ENCODE results near the gene POLE.

The POLE gene

DNA sequence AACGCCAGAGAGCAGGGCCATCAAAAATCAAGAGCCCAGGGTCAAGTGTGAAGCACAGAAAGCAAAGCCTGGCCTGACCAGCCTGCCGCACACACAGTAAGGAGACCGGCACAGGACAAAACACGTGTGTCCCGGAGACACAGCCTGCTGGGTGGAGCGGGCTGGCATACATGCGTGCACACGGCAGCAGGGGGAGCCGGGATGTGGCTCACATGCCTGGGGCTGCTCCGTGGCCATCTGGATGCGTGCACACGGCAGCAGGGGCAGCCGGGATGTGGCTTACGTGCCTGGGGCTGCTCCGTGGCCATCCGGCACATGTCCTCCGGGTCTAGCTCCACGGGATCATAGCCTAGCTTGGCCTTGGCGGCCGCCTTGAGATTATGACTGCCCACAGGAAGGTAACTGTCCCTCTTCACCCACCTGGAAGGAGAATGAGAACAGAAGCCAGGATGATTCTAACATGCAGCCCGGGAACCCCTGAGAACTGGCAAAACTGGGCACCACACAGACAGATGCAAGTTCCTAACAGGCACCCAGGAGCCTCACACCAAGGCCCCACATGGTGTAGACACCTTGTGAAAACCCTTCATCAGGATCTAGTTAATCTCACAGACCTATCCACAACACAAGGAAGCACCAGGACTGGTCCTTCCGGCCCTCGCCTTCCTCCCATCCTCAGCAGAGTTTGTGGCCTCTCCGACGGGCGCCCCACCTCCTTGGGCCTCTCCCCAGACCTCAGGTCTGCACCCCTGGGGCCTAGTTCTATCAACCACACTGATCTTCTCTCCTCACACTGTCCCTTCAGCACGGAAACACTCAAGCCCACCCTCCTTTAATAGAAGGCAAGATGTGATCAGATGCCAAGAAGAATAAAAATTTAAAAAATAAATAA, 13.6 kb downstream of the POLE start:
- Histone ChIP-seq H3K36me3 (ENCODE audit: control insufficient read depth, insufficient read depth, low read length) (peaks cover 39% of the 10 kb centered on the region), H2BK15ac (replicated peaks; ENCODE audit: low read depth) (no peak overlapping the region), H3K4me2 (ENCODE audit: low read length) (no peak overlapping the region), H4K5ac (ENCODE audit: low read length) (no peak overlapping the region), H3K79me2 (ENCODE audit: control insufficient read depth, insufficient read depth, low read length) (peaks cover 1% of the 10 kb centered on the region), H3K4ac (ENCODE audit: low read depth, low read length) (no peak overlapping the region), H3K23ac (ENCODE audit: low read length) (no peak overlapping the region), H2BK5ac (ENCODE audit: low read length) (no peak overlapping the region), H3K56ac (ENCODE audit: low read length) (no peak overlapping the region), H3K27ac (ENCODE audit: low read depth, low read length) (no peak overlapping the region), H3K18ac (ENCODE audit: low read length) (no peak overlapping the region), H4K8ac (ENCODE audit: low read depth, low read length) (no peak overlapping the region), H3K4me1 (ENCODE audit: control insufficient read depth, low read depth, low read length) (no peaks in the 10 kb centered on the region), H3K27me3 (ENCODE audit: insufficient read depth, low read length, poor library complexity) (no peaks in the 10 kb centered on the region), H3K79me1 (ENCODE audit: low read length) (peaks cover 8% of the 10 kb centered on the region), H3K9ac (ENCODE audit: low read length) (no peak overlapping the region), H2BK120ac (ENCODE audit: low read depth, low read length) (no peak overlapping the region), H3K4me3 (ENCODE audit: low read length) (no peak overlapping the region), H2AK5ac (ENCODE audit: low read length) (no peak overlapping the region)
- no peak for DNase-seq
- WGBS (ENCODE audit: extremely low coverage, insufficient coverage, low lambda C conversion rate): no CpG with 5 or more reads among the region's 27 CpGs

DNA sequence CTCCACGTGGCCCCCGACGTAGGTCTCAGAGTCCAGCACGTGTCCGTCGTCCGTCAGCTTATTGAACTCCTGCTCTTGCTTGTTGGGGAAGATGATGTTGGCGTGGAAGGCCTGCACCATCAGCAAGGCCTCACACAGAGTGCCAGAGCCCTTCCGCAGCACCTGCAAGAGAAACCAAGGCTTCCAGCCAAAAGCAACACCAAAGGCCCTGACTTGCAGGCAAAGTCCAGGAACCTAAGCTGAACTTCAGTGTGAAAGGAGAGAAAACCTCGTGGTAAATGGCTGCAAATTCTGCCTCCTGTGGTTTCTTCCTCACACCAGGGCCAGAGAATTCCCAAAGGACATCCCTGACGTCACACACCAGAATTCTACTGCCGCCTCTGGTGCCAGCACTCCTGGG, 14.5 kb downstream of the POLE start:
- H3K9ac ChIP-seq (ENCODE audit: low read length): no peak overlapping the region
- no peak overlapping the region for H2BK5ac ChIP-seq (ENCODE audit: low read length)
- H3K4ac ChIP-seq (ENCODE audit: low read depth, low read length): no peak overlapping the region
- H3K79me2 ChIP-seq (ENCODE audit: control insufficient read depth, insufficient read depth, low read length): peaks cover 1% of the 10 kb centered on the region
- no peak overlapping the region for H3K4me3 ChIP-seq (ENCODE audit: low read length)
- no peak overlapping the region for H3K27ac ChIP-seq (ENCODE audit: low read depth, low read length)
- no peak overlapping the region for H4K5ac ChIP-seq (ENCODE audit: low read length)
- H4K8ac ChIP-seq (ENCODE audit: low read depth, low read length): no peak overlapping the region
- H3K4me1 ChIP-seq (ENCODE audit: control insufficient read depth, low read depth, low read length): no peaks in the 10 kb centered on the region
- WGBS (ENCODE audit: extremely low coverage, insufficient coverage, low lambda C conversion rate): no CpG with 5 or more reads among the region's 12 CpGs
- no peak overlapping the region for H3K18ac ChIP-seq (ENCODE audit: low read length)
- no peaks in the 10 kb centered on the region for H3K27me3 ChIP-seq (ENCODE audit: insufficient read depth, low read length, poor library complexity)
- no peak overlapping the region for H2AK5ac ChIP-seq (ENCODE audit: low read length)
- H3K4me2 ChIP-seq (ENCODE audit: low read length): no peak overlapping the region
- no peak for DNase-seq
- no peak overlapping the region for H2BK120ac ChIP-seq (ENCODE audit: low read depth, low read length)
- peaks cover 40% of the 10 kb centered on the region for H3K36me3 ChIP-seq (ENCODE audit: control insufficient read depth, insufficient read depth, low read length)
- peaks cover 7% of the 10 kb centered on the region for H3K79me1 ChIP-seq (ENCODE audit: low read length)
- H3K56ac ChIP-seq (ENCODE audit: low read length): no peak overlapping the region
- no peak overlapping the region for H2BK15ac ChIP-seq (replicated peaks; ENCODE audit: low read depth)
- no peak overlapping the region for H3K23ac ChIP-seq (ENCODE audit: low read length)

DNA sequence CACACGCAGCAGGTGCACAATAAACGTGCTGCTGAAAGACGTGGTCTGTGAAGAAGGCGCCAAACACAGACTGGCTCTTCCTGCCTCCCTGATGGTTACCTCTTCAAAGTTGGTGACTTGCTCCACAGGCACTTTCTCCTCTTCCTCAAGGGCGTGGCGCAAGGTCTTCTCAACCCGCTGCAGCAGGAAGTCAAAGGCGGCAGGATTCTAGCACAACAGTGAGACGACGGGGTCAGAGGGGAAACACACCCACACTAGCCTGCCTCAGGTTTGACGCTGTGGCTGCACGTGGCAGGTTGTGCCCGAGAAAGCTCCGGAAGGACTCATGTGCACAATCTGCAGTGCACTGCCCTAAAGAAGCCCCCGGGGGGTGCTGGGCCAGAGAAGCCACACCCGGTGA, 15.0 kb downstream of the POLE start:
- Histone ChIP-seq H3K4me1 (ENCODE audit: control insufficient read depth, low read depth, low read length) (no peaks in the 10 kb centered on the region), H3K27me3 (ENCODE audit: insufficient read depth, low read length, poor library complexity) (no peaks in the 10 kb centered on the region), H3K79me1 (ENCODE audit: low read length) (peaks cover 3% of the 10 kb centered on the region), H3K4me2 (ENCODE audit: low read length) (no peak overlapping the region), H3K9ac (ENCODE audit: low read length) (no peak overlapping the region), H3K4me3 (ENCODE audit: low read length) (no peak overlapping the region), H4K5ac (ENCODE audit: low read length) (no peak overlapping the region), H3K27ac (ENCODE audit: low read depth, low read length) (no peak overlapping the region), H2BK15ac (replicated peaks; ENCODE audit: low read depth) (no peak overlapping the region), H2BK120ac (ENCODE audit: low read depth, low read length) (no peak overlapping the region), H3K23ac (ENCODE audit: low read length) (no peak overlapping the region), H2AK5ac (ENCODE audit: low read length) (no peak overlapping the region), H3K56ac (ENCODE audit: low read length) (no peak overlapping the region), H2BK5ac (ENCODE audit: low read length) (no peak overlapping the region), H3K79me2 (ENCODE audit: control insufficient read depth, insufficient read depth, low read length) (peaks cover 1% of the 10 kb centered on the region), H3K4ac (ENCODE audit: low read depth, low read length) (no peak overlapping the region), H3K18ac (ENCODE audit: low read length) (no peak overlapping the region), H4K8ac (ENCODE audit: low read depth, low read length) (no peak overlapping the region), H3K36me3 (ENCODE audit: control insufficient read depth, insufficient read depth, low read length) (peaks cover 45% of the 10 kb centered on the region)
- no CpG with 5 or more reads among the region's 16 CpGs for WGBS (ENCODE audit: extremely low coverage, insufficient coverage, low lambda C conversion rate)
- DNase-seq: no peak

GRCh38 chr12:132669166-132669879, 17.8 kb downstream of the POLE start:
- H3K56ac ChIP-seq (ENCODE audit: low read length): no peak overlapping the region
- WGBS (ENCODE audit: extremely low coverage, insufficient coverage, low lambda C conversion rate): no CpG with 5 or more reads among the region's 17 CpGs
- H3K27ac ChIP-seq (ENCODE audit: low read depth, low read length): no peak overlapping the region
- H3K4me2 ChIP-seq (ENCODE audit: low read length): no peak overlapping the region
- H3K4me3 ChIP-seq (ENCODE audit: low read length): no peak overlapping the region
- H3K9ac ChIP-seq (ENCODE audit: low read length): no peak overlapping the region
- no peaks in the 10 kb centered on the region for H3K4me1 ChIP-seq (ENCODE audit: control insufficient read depth, low read depth, low read length)
- H3K27me3 ChIP-seq (ENCODE audit: insufficient read depth, low read length, poor library complexity): no peaks in the 10 kb centered on the region
- H2AK5ac ChIP-seq (ENCODE audit: low read length): no peak overlapping the region
- no peaks in the 10 kb centered on the region for H3K79me1 ChIP-seq (ENCODE audit: low read length)
- H2BK5ac ChIP-seq (ENCODE audit: low read length): no peak overlapping the region
- H4K5ac ChIP-seq (ENCODE audit: low read length): no peak overlapping the region
- no peak overlapping the region for H3K23ac ChIP-seq (ENCODE audit: low read length)
- H2BK15ac ChIP-seq (replicated peaks; ENCODE audit: low read depth): no peak overlapping the region
- H3K18ac ChIP-seq (ENCODE audit: low read length): no peak overlapping the region
- H4K8ac ChIP-seq (ENCODE audit: low read depth, low read length): no peak overlapping the region
- no peak overlapping the region for H2BK120ac ChIP-seq (ENCODE audit: low read depth, low read length)
- H3K4ac ChIP-seq (ENCODE audit: low read depth, low read length): no peak overlapping the region
- H3K36me3 ChIP-seq (ENCODE audit: control insufficient read depth, insufficient read depth, low read length): peaks cover 34% of the 10 kb centered on the region
- peak; percentile 17 for DNase-seq
- no peaks in the 10 kb centered on the region for H3K79me2 ChIP-seq (ENCODE audit: control insufficient read depth, insufficient read depth, low read length)

DNA sequence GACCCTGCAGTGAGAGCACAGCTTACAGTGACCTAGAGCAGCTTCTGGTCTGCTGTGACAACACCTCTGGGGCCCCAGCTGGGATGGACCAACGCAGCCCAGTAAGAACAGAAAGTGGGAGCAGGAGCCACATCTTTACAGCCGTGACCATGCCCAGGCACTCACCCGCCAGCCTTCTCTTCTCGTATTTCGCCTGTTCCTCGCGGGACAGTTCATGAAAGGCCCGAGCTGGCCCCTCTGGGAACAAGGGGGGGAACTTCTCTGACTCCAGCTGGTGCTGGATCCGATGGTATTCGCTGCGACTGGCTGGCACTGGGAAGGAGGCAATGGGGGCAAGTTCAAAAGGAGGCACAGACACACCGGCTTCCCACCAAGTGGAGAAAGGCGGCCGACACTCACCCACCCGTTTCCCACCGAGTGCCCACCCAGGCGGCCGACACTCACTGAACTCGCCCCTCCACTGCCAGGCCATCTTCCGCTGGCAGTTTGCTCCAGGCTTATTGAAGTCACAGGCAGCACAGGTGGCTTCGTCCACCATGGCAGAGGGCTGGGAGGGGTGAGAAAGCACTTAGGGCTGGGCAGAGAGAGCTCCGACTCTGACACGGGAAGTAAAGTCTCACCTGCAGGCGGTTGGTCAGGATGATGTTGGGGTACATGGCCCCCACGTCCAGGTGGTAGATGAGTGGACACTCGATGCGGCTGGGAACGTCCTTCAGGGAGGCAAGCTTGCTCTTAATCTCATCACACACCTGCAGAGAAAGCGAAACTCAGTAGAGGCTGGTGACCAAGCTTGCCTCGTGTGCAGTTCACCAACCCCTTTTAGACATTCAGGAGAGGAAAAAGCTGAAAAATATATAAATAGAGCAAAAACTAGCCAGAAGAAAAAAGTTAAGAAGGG, 18.7 kb downstream of the POLE start:
- Histone ChIP-seq H2AK5ac (ENCODE audit: low read length) (no peak overlapping the region), H4K5ac (ENCODE audit: low read length) (no peak overlapping the region), H2BK120ac (ENCODE audit: low read depth, low read length) (no peak overlapping the region), H2BK15ac (replicated peaks; ENCODE audit: low read depth) (no peak overlapping the region), H3K4me3 (ENCODE audit: low read length) (no peak overlapping the region), H3K4me2 (ENCODE audit: low read length) (no peak overlapping the region), H3K18ac (ENCODE audit: low read length) (no peak overlapping the region), H4K8ac (ENCODE audit: low read depth, low read length) (no peak overlapping the region), H3K4me1 (ENCODE audit: control insufficient read depth, low read depth, low read length) (no peaks in the 10 kb centered on the region), H3K27ac (ENCODE audit: low read depth, low read length) (no peak overlapping the region), H3K79me2 (ENCODE audit: control insufficient read depth, insufficient read depth, low read length) (no peaks in the 10 kb centered on the region), H3K23ac (ENCODE audit: low read length) (no peak overlapping the region), H3K9ac (ENCODE audit: low read length) (no peak overlapping the region), H2BK5ac (ENCODE audit: low read length) (no peak overlapping the region), H3K4ac (ENCODE audit: low read depth, low read length) (no peak overlapping the region), H3K27me3 (ENCODE audit: insufficient read depth, low read length, poor library complexity) (no peaks in the 10 kb centered on the region), H3K36me3 (ENCODE audit: control insufficient read depth, insufficient read depth, low read length) (peaks cover 32% of the 10 kb centered on the region), H3K56ac (ENCODE audit: low read length) (no peak overlapping the region), H3K79me1 (ENCODE audit: low read length) (no peaks in the 10 kb centered on the region)
- DNase-seq: no peak
- no CpG with 5 or more reads among the region's 30 CpGs for WGBS (ENCODE audit: extremely low coverage, insufficient coverage, low lambda C conversion rate)

Data from mesendoderm (in vitro differentiated cells).